K562 (cell line): ENCODE data around the gene EEFSEC. TPM values are rescaled to one million over a fixed set of nuclear protein-coding genes. Genes with fewer than 3 reads are reported as not detected.

Source experiments
- BACH1 ChIP-seq: fragments of 200-800 bp; sonication (Bioruptor generic); IDR thresholded peaks from 2 replicates; pipeline ENCODE4 v1.6.1; 2016; ENCODE audit warnings: missing genetic modification characterization, missing compliant biosample characterization
- BHLHE40 ChIP-seq: IDR thresholded peaks from 2 replicates; pipeline ENCODE4 v1.6.1; 2011; ENCODE audit warnings: low read length, improper control_type of control experiment
- CREM ChIP-seq: IDR thresholded peaks from 2 replicates; pipeline ENCODE4 v1.6.1; 2014; ENCODE audit warnings: antibody characterized with exemption, low read depth
- EP400 ChIP-seq: fragments of 450-650 bp; IDR thresholded peaks from 2 replicates; pipeline ENCODE4 v1.6.1; 2017; ENCODE audit warnings: antibody characterized with exemption, mild to moderate bottlenecking, moderate library complexity
- HMGN3 ChIP-seq: IDR thresholded peaks from 2 replicates; pipeline ENCODE4 v1.6.1; 2011; ENCODE audit warnings: borderline replicate concordance, low read depth, mild to moderate bottlenecking, mixed read lengths, low read length; ENCODE audit not compliant: insufficient read length; ENCODE audit errors: extremely low read depth
- MGA ChIP-seq: fragments of 450-650 bp; IDR thresholded peaks from 2 replicates; pipeline ENCODE4 v1.6.1; 2016; ENCODE audit warnings: mild to moderate bottlenecking, moderate library complexity
- PKNOX1 ChIP-seq: fragments of 450-650 bp; IDR thresholded peaks from 2 replicates; pipeline ENCODE4 v1.6.1; 2016
- TAF7 ChIP-seq: fragments of 450-650 bp; IDR thresholded peaks from 2 replicates; pipeline ENCODE4 v1.6.1; 2016; ENCODE audit warnings: missing genetic modification characterization, missing compliant biosample characterization
- ZBTB11 ChIP-seq, 3 experiments: fragments of 200-800 bp in 1 of 3; fragments of 250-450 bp in 1 of 3; fragments of 450-650 bp in 1 of 3; sonication (Bioruptor Pico) in 1 of 3; sonication (Bioruptor generic) in 1 of 3; formaldehyde crosslinking in 1 of 3; IDR thresholded peaks; 2 replicates each; pipeline versions ENCODE4 v1.6.1 to v1.8.0; 2016 to 2022; ENCODE audit warnings: mild to moderate bottlenecking in 2 of 3, missing genetic modification characterization in 2 of 3, missing compliant biosample characterization in 1 of 3, moderate library complexity in 1 of 3
- ZNF668 ChIP-seq: fragments of 250-450 bp; sonication (Bioruptor Pico); IDR thresholded peaks from 2 replicates; pipeline ENCODE4 v1.8.0; 2022; ENCODE audit warnings: mild to moderate bottlenecking, inconsistent platforms
- polyA plus RNA-seq, 8 experiments: library from polyadenylated mRNA; depleted of rRNA in 4 of 8; stranded (reverse) in 5 of 8; unstranded in 3 of 8; fragments of >200 nt; fragmentation: Nextera tagmentation in 2 of 8; fragmentation: Illumina TruSeq in 1 of 8; extraction: Ambion mirVana in 2 of 8; extraction: Trizol in 1 of 8; gene quantifications; 2 replicates each; pipeline versions ENCODE4 v1.2.1 to v1.2.3, GENCODE V29; 2011 to 2014; ENCODE audit warnings: inconsistent platforms in 1 of 8, missing spikeins in 1 of 8
- total RNA-seq, 7 experiments: library from RNA; depleted of rRNA in 6 of 7; stranded (reverse); fragments of >200 nt in 6 of 7; fragmentation: Illumina TruSeq in 2 of 7; extraction: Trizol in 2 of 7; gene quantifications; 2 replicates each; pipeline versions ENCODE4 v1.2.1 to v1.2.3, GENCODE V29; 2011 to 2021; ENCODE audit warnings: low replicate concordance in 1 of 7

The EEFSEC gene
- total and polyA plus RNA-seq, 9 of the 15 experiments (the other 6 are each of a cell fraction or from before 2014, with no cell fraction given) = 0.35 to 11.8 (median 7.7) TPM

GRCh38 chr3:128123538-128124368 lies 29.5 kb upstream of the EEFSEC start, which contains the start of gene RUVBL1 (continued):
- no peak for TF ChIP-seq ZNF668 (CRISPR knock-in tag)
- TF ChIP-seq TAF7 (tag) = 0 out of 2 replicates have a peak, but pooled peaks have one; percentile 37
- TF ChIP-seq ZBTB11 (CRISPR knock-in tag; IDR thresholded peaks at IDR 0.05) = peak; percentile 95 to 99 (median 98)
- peak; percentile 78 for TF ChIP-seq CREM
- TF ChIP-seq EP400 = peak; percentile 96
- TF ChIP-seq PKNOX1 = peak; percentile 99
- peak; percentile 47 for TF ChIP-seq HMGN3
- TF ChIP-seq MGA = peak; percentile 89
- no peak for TF ChIP-seq BACH1 (tag)
- TF ChIP-seq BHLHE40 = peak; percentile 35; the same call in 1 of the 2 replicates
